ENCODE results near the gene TUSC2. TPM values are rescaled to one million over a fixed set of nuclear protein-coding genes. Genes with fewer than 3 reads are reported as not detected.
A peak's percentile ranks its signal among the peaks of the same experiment; 100 is the strongest.

TUSC2 gene
- total and polyA plus RNA-seq, 9 of the 15 experiments (the other 6 are each of a cell fraction or from before 2014, with no cell fraction given): 2.8 to 67.5 (median 25.8) TPM

DNA sequence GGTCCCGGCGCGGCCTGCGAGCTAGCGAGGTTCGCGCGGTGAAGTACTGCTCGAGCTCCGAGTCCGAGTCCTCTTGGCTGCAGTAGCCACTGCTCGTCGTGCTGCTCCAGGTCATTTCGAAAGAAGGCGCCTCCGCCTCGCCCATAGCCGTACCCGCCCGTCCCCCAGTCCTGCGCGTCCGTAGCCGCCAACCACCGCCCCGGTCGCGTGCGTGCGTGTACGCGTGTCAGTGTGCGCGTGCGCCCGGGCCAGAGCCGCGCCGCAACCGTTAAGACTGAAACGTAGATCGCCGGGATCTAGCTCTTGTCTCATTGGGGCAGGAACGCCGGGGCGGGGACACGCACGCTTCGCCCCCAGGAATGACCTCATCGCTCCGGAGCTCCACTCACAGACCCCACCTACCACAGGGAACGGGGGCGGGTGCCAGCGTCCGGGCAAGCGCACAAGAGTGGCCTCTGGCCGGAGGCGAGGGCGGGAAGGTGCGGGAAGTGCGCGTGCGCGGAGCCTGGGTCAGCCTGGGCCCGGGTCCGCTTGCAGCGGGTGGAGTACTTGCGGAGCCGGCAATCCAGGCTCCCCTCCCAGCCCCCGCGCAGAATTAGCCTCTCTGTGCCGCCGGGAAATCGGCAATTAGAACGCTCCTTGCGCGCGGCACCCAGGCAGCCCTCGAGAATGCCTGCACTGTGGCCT, 9.3 kb upstream of the TUSC2 start (continued):
- TF ChIP-seq IRF1 (CRISPR knock-in tag; IDR thresholded peaks at IDR 0.05; ENCODE audit: borderline replicate concordance): no peak
- 0 out of 2 replicates have a peak, but pooled peaks have one; percentile 48 for TF ChIP-seq CBX1 (IDR thresholded peaks at IDR 0.05; ENCODE audit: low read depth)
- 0 out of 2 replicates have a peak, but pooled peaks have one; percentile 37 for TF ChIP-seq PML (IDR thresholded peaks at IDR 0.05; ENCODE audit: low read length)
- TF ChIP-seq CCNT2 (IDR thresholded peaks at IDR 0.05; ENCODE audit: borderline replicate concordance, extremely low read depth, insufficient read length, low read depth, low read length): peak; percentile 78
- no peak for TF ChIP-seq DLX4 (CRISPR knock-in tag; IDR thresholded peaks at IDR 0.05)
- no peak for TF ChIP-seq ZFP1 (CRISPR knock-in tag; IDR thresholded peaks at IDR 0.05)
- 0 out of 2 replicates have a peak, but pooled peaks have one; percentile 32 for TF ChIP-seq KLF6 (CRISPR knock-in tag; IDR thresholded peaks at IDR 0.05; ENCODE audit: borderline replicate concordance)
- TF ChIP-seq ARID4B (CRISPR knock-in tag; IDR thresholded peaks at IDR 0.05): peak; percentile 80; the same call in 1 of the 2 replicates
- TF ChIP-seq, protein P1, sequence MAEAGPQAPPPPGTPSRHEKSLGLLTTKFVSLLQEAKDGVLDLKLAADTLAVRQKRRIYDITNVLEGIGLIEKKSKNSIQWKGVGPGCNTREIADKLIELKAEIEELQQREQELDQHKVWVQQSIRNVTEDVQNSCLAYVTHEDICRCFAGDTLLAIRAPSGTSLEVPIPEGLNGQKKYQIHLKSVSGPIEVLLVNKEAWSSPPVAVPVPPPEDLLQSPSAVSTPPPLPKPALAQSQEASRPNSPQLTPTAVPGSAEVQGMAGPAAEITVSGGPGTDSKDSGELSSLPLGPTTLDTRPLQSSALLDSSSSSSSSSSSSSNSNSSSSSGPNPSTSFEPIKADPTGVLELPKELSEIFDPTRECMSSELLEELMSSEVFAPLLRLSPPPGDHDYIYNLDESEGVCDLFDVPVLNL (CRISPR knock-in tag; IDR thresholded peaks at IDR 0.05; ENCODE audit: low read depth): peak; percentile 80; the same call in 1 of the 2 replicates
- peak; percentile 84 for TF ChIP-seq CREM (IDR thresholded peaks at IDR 0.05; ENCODE audit: low read depth)
- TF ChIP-seq, protein P2, sequence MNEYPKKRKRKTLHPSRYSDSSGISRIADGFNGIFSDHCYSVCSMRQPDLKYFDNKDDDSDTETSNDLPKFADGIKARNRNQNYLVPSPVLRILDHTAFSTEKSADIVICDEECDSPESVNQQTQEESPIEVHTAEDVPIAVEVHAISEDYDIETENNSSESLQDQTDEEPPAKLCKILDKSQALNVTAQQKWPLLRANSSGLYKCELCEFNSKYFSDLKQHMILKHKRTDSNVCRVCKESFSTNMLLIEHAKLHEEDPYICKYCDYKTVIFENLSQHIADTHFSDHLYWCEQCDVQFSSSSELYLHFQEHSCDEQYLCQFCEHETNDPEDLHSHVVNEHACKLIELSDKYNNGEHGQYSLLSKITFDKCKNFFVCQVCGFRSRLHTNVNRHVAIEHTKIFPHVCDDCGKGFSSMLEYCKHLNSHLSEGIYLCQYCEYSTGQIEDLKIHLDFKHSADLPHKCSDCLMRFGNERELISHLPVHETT (CRISPR knock-in tag; conservative IDR thresholded peaks at IDR 0.05 in 1 of 2, IDR thresholded peaks at IDR 0.05 in 1 of 2): peak in 1 of 2 experiments; percentile 93; a peak in 2 of 4 replicates
- TF ChIP-seq MEIS2 (IDR thresholded peaks at IDR 0.05; ENCODE audit: partially characterized antibody): peak; percentile 58
- peak; percentile 88 for TF ChIP-seq POLR2G (IDR thresholded peaks at IDR 0.05; ENCODE audit: low read depth, low read length)
- 0 out of 2 replicates have a peak, but pooled peaks have one; percentile 37 for TF ChIP-seq HINFP (tag; conservative IDR thresholded peaks at IDR 0.05; ENCODE audit: low read depth)
- no peak; the same call in 1 of the 2 replicates for TF ChIP-seq NR3C1 (CRISPR knock-in tag; IDR thresholded peaks at IDR 0.05)
